K562 (cell line): Measurements from ENCODE around the gene JUP. TPM values are rescaled to one million over a fixed set of nuclear protein-coding genes. Genes with fewer than 3 reads are reported as not detected.

Experiments
- ATAC-seq: fragments of 200-7000 bp; cut with Tn5 transposase; 3 replicates; pipeline ENCODE4 v1.9.1; 2020; ENCODE audit warnings: moderate library complexity
- BruUV-seq: library from RNA; stranded (reverse); fragments of 400-500 nt; replicated peaks from 2 replicates; lab custom pipeline; 2021; lab: Mats Ljungman, UMichigan
- CTCF ChIA-PET: fragments of 300-600 bp; formaldehyde crosslinking; extraction: SDS; loops from one replicate; lab custom pipeline; 2021; ENCODE audit warnings: low intra/inter-chr PET ratio; lab: Yijun Ruan, JAX
- POLR2A ChIA-PET: fragments of 300-600, 350-650 bp; sonication (Branson Sonifier 250); formaldehyde crosslinking; extraction: SDS; loops from one replicate; lab custom pipeline; 2021; ENCODE audit warnings: antibody characterized with exemption, inconsistent platforms; lab: Yijun Ruan, JAX
- DNase-seq, 4 experiments: peaks; one replicate each; pipeline versions ENCODE4 v3.0.0 to v3.0.0-alpha.2; 2011 to 2018; ENCODE audit warnings: low spot score in 3 of 4, mixed read lengths in 3 of 4; ENCODE audit errors: extremely low read depth in 1 of 4
- FAIRE-seq: peaks from 2 replicates; lab custom pipeline; 2011; peaks lifted over from hg19 to GRCh38; lab: Jason Lieb, UNC
- H2AFZ ChIP-seq: 2 replicates; pipeline ENCODE4 v1.6.0; 2011; ENCODE audit warnings: low read depth, low read length, control low read depth, inconsistent platforms
- H3K27ac ChIP-seq: fragments of 200-600 bp; 3 replicates; pipeline ENCODE4 v1.8.0; 2011; ENCODE audit warnings: low read depth, mild to moderate bottlenecking, control low read depth, inconsistent platforms, low read length, moderate library complexity, mixed read lengths; ENCODE audit errors: extremely low read depth
- H3K27me3 ChIP-seq, 2 experiments: fragments of 300-600 bp in 1 of 2; 2 replicates in 1 of 2; 3 replicates in 1 of 2; pipeline versions ENCODE4 v1.6.0 to v1.8.0; 2011; ENCODE audit warnings: inconsistent platforms in 2 of 2, low read length in 2 of 2, mild to moderate bottlenecking in 1 of 2, mixed read lengths in 1 of 2, moderate library complexity in 1 of 2; ENCODE audit not compliant: control insufficient read depth in 2 of 2, insufficient read depth in 2 of 2
- H3K36me3 ChIP-seq: fragments of 300-600 bp; 3 replicates; pipeline ENCODE4 v1.8.0; 2011; ENCODE audit warnings: mild to moderate bottlenecking, low read length, inconsistent platforms; ENCODE audit not compliant: control insufficient read depth, insufficient read depth
- H3K4me1 ChIP-seq, 2 experiments: fragments of 200-600 bp in 1 of 2; replicated peaks in 1 of 2; 2 replicates in 1 of 2; 3 replicates in 1 of 2; pipeline versions ENCODE4 v1.5.1 to v1.8.0; 2011; ENCODE audit warnings: inconsistent platforms in 2 of 2, low read length in 2 of 2, mild to moderate bottlenecking in 1 of 2, mixed read lengths in 1 of 2, moderate library complexity in 1 of 2; ENCODE audit not compliant: control insufficient read depth in 2 of 2, insufficient read depth in 2 of 2
- H3K4me2 ChIP-seq: 2 replicates; pipeline ENCODE4 v1.6.1; 2011; ENCODE audit warnings: low read length, control low read depth, inconsistent platforms, mixed read lengths; ENCODE audit not compliant: insufficient read depth
- H3K4me3 ChIP-seq: fragments of 200-600 bp; sonication (generic), shearing (Covaris generic); 2 replicates; pipeline ENCODE4 v1.5.1; 2016; ENCODE audit warnings: control low read depth, inconsistent platforms
- H3K79me2 ChIP-seq: fragments of 200-600 bp; 3 replicates; pipeline ENCODE4 v1.8.0; 2011; ENCODE audit warnings: low read length, inconsistent platforms; ENCODE audit not compliant: control insufficient read depth, insufficient read depth
- H3K9ac ChIP-seq, 2 experiments: 2 replicates each; pipeline versions ENCODE4 v1.6.0 to v1.6.1; 2011; ENCODE audit warnings: low read depth in 2 of 2, low read length in 2 of 2, control low read depth in 1 of 2, inconsistent platforms in 1 of 2, mild to moderate bottlenecking in 1 of 2, mixed read lengths in 1 of 2; ENCODE audit not compliant: insufficient read depth in 1 of 2
- H3K9me1 ChIP-seq: one replicate; pipeline ENCODE4 v1.6.0; 2011; ENCODE audit warnings: inconsistent platforms, mild to moderate bottlenecking, low read length, moderate library complexity; ENCODE audit not compliant: control insufficient read depth, insufficient read depth
- H3K9me3 ChIP-seq: replicated peaks from 2 replicates; pipeline ENCODE4 v1.5.1; 2011; ENCODE audit warnings: low read depth, low read length, inconsistent platforms; ENCODE audit not compliant: control insufficient read depth, insufficient read depth
- H4K20me1 ChIP-seq: replicated peaks from 2 replicates; pipeline ENCODE4 v1.6.1; 2011; ENCODE audit warnings: low read length, inconsistent platforms, mixed read lengths; ENCODE audit not compliant: control insufficient read depth, insufficient read depth
- POLR2G ChIP-seq: fragments of 200-400 bp; formaldehyde crosslinking; IDR thresholded peaks from 2 replicates; pipeline ENCODE4 v1.6.1; 2017; ENCODE audit warnings: low read depth, mild to moderate bottlenecking, antibody characterized with exemption, low read length, moderate library complexity
- RBFOX2 ChIP-seq: fragments of 200-400 bp; formaldehyde crosslinking; IDR thresholded peaks from 2 replicates; pipeline ENCODE4 v1.6.1; 2017; ENCODE audit warnings: low read depth, mild to moderate bottlenecking, low read length, moderate library complexity
- TFAP4 ChIP-seq: sonication (generic); formaldehyde crosslinking; IDR thresholded peaks from 2 replicates; pipeline ENCODE4 v1.8.0; 2022; ENCODE audit warnings: missing genetic modification reagents, mild to moderate bottlenecking, moderate library complexity, borderline replicate concordance
- WGBS: fragments of 100-300 bp; shearing (Covaris generic); methylation state at CpG from one replicate; pipeline ENCODE4 v1.1.6; 2016; ENCODE audit warnings: low coverage, mixed read lengths; ENCODE audit not compliant: insufficient coverage; ENCODE audit errors: missing lambda C conversion rate; 5-methylcytosine and 5-hydroxymethylcytosine counted together
- in situ Hi-C: fragments of 300-500 bp; cut with MboI; formaldehyde crosslinking; loops from 4 replicates; pipeline ENCODE4 v1.15.0; 2018; ENCODE audit warnings: inconsistent platforms, mixed read lengths
- intact Hi-C: fragments of 100-400 bp; cut with micrococcal nuclease; formaldehyde crosslinking; loops from 2 replicates; pipeline ENCODE4 v1.14.2; 2022
- polyA plus RNA-seq, 8 experiments: library from polyadenylated mRNA; depleted of rRNA in 4 of 8; stranded (reverse) in 5 of 8; unstranded in 3 of 8; fragments of >200 nt; fragmentation: Nextera tagmentation in 2 of 8; fragmentation: Illumina TruSeq in 1 of 8; extraction: Ambion mirVana in 2 of 8; extraction: Trizol in 1 of 8; gene quantifications; 2 replicates each; pipeline versions ENCODE4 v1.2.1 to v1.2.3, GENCODE V29; 2011 to 2014; ENCODE audit warnings: inconsistent platforms in 1 of 8, missing spikeins in 1 of 8
- total RNA-seq, 7 experiments: library from RNA; depleted of rRNA in 6 of 7; stranded (reverse); fragments of >200 nt in 6 of 7; fragmentation: Illumina TruSeq in 2 of 7; extraction: Trizol in 2 of 7; gene quantifications; 2 replicates each; pipeline versions ENCODE4 v1.2.1 to v1.2.3, GENCODE V29; 2011 to 2021; ENCODE audit warnings: low replicate concordance in 1 of 7

The JUP gene
- total and polyA plus RNA-seq, 9 of the 15 experiments (the other 6 are each of a cell fraction or from before 2014, with no cell fraction given), result 6.4 to 177 (median 31.2) TPM

- Histone ChIP-seq H3K4me1 (peaks cover 0 to 25% of the 10 kb centered on the region in 2 experiments; a peak in 2 of 5 replicates), H3K9ac (0 out of 4 replicates have a peak overlapping the region, but pooled peaks of 1 of the 2 experiments have one; percentile 19), H3K4me2 (no peak overlapping the region), H3K36me3 (peaks cover 83% of the 10 kb centered on the region), H3K4me3 (no peak overlapping the region), H3K27ac (no peak overlapping the region), H3K79me2 (peaks cover 30% of the 10 kb centered on the region), H3K9me1 (peaks cover 3% of the 10 kb centered on the region), H3K9me3 (no peaks in the 10 kb centered on the region), H2AFZ (no peak overlapping the region), H3K27me3 (no peaks in the 10 kb centered on the region), H4K20me1 (peaks cover 10% of the 10 kb centered on the region; the same call in 1 of the 2 replicates)
- BruUV-seq, result no TSS peak
- TF ChIP-seq POLR2G (0 out of 2 replicates have a peak, but pooled peaks have one; percentile 16), RBFOX2 (0 out of 2 replicates have a peak, but pooled peaks have one; percentile 25), TFAP4 (CRISPR knock-in tag) (no peak)
- no peak for FAIRE-seq
- 88% methylated on average over 16 of the region's 17 CpGs for WGBS
- no peak for ATAC-seq
- peak in 2 of 4 experiments; percentile 25 for DNase-seq
- in situ Hi-C loops, result no loop called here
- intact Hi-C loops, result no loop called here
- ChIA-PET CTCF (no interaction called here), POLR2A (interaction anchor here (0.6 to 1.7 kb wide), 3 partner anchors 10 to 78 kb away, joined by 3 to 5 read pairs (median 3); no protein-coding TSS in a partner anchor)
Measured at GRCh38 chr17:41771389-41772206, 14.9 kb downstream of the JUP start.
